DMS153 (cell line): Measurements from ENCODE around the gene IKZF3.
"Not testable (repeated sequence)": the region's sequence is repeated elsewhere in the genome, so short reads cannot be mapped to it uniquely, and the experiment has no call there.

Source experiments
- DNase-seq: peaks from one replicate; lab custom pipeline; 2025; lab: John Stamatoyannopoulos, UW

IKZF3 gene

DNA sequence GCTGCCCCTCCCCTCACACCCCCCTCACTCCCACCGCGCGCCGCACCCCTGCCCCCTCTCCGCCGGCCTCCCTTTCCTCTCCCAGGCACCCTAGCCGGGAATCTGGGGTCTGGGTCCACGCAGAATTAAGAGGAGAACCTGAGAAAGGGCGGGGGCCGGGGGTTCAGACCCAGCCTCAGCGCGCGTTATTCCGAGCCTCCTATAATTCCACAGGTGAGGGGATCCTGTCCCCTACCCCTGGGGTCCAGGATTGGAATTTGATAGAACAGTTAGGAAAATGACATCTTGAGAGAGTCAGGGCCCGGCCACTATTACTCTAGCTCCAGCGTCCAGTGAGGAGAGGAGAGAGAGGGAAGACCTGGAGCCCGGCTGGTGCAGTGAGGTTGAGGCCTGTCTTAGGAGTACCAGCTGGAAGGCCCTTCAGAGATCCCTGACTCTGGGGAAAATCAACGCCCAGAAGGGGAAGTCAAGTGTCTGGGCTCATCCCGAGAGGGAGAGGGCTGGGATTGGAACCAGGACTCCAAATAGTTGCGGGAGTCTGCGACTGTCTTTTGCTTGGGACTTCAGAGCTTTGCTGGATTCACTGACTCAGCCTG, 109.1 kb downstream of the IKZF3 start:
- DNase-seq, result no peak

DNA sequence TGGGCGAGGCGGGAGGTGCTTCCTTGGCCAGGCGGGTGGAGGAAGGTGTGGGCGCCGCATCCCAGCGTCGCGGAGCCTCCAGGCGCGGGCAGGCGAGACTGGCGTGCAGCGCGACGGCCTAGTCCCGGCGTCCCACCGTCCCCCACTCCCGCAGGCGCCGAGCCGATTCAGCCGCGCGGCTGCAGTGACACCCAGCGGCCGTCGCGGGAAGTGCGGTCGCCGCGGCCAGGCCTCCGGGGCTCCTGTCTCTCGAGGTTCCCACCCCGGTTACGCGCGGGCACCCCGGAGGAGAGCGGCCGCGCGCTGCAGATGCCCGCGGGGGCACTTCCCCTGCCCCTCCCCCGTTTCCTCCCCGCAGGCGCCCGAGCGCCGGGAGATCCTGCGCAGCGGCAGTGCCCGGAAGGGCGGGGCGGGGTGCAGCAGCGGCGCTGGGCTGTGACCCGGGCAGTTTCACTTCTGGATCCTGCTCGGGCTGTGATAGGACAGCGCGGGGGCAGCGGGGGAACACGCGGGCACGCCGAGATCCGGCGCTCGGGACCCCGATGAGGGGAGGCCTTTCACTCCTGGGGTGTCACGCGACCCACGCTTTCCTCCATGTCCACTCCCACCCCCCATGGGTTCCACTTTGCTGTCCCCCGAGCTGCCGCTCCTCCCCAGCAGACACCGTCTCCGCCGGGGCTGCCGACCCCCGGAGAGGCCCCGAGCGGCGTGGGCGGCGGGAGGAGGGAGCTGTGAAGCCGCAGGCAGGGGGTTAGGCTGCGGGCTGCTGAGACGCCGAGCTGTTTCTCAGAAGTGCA, 109.8 kb downstream of the IKZF3 start:
- peak; percentile 88 for DNase-seq

DNA sequence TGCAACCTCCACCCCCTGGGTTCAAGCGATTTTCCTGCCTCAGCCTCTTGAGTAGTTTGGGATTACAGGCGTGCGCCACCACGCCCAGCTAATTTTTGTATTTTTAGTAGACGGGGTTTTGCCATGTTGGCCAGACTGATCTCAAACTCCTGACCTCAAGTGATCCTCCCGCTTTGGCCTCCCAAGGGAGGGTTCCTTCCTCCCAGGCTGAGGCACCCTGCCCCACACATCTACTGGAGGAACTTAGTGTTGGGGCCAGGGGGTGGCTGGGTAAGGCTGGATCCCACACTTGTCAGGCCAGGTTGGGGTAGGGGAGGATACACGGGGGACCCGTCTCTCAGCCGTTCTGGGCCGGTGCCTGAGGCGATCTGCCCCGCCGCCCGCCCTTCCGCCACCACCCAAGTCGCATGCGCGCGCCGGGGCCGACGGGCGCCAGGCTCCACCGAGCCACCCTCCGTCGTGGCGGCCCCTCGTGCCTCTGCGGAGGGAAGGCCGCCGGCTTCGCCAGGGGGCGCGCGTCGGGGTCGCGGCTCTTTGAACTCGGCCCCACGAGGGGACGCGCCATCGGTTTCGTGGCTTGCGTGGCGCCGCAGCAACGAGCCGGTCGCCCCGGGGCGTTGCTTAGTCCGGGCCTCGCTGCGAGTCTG, 110.5 kb downstream of the IKZF3 start:
- peak; percentile 27 for DNase-seq

- DNase-seq, result no peak
These were observed 111.8 kb downstream of the IKZF3 start for GRCh38 chr17:39752241-39752881.

DNA sequence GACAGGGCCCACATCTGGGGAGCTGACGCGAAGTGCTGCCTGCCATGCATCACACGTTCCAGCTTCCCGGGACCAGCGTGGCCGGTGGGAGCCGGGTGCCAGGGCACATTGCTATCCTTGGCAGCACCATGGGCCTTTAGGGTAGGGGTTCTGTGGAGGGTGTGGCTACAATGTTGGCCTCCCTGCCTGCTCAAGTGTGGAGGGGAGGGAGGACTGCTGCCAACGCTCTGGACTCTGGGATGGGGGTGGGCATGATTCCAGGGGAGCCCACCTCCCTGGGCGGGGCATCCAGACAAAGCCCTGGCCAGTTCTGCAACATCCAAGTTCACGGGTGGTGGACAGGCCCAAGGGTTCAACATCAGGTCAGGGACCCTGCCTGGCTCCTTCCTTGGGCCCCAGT, 112.5 kb downstream of the IKZF3 start:
- DNase-seq, result no peak

GRCh38 chr17:39751016-39751543, 113.0 kb downstream of the IKZF3 start:
- no peak for DNase-seq

- DNase-seq, result no peak
These were observed 113.7 kb downstream of the IKZF3 start for GRCh38 chr17:39750131-39751015.

GRCh38 chr17:39748444-39749034, 115.6 kb downstream of the IKZF3 start:
- not testable (repeated sequence) for DNase-seq

GRCh38 chr17:39747745-39748144, 116.4 kb downstream of the IKZF3 start:
- DNase-seq, result no peak

DNA sequence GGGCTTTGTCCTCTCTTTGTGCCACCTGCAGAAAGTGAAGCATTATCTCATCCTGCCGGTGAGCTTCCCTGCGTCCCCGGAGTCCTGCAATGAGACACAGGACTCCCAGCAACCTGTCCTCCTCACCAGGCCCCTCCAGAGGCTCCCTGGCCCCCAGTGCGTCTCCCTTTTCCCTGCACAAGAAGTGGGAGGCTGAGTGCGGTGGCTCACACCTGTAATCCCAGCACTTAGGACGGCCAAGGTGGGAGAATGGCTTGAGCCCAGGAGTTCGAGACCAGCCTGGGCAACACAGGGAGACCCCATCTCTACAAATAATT, 118.0 kb downstream of the IKZF3 start:
- DNase-seq, result no peak

- DNase-seq, result no peak
These were observed 118.6 kb downstream of the IKZF3 start for GRCh38 chr17:39745335-39746144.

DNA sequence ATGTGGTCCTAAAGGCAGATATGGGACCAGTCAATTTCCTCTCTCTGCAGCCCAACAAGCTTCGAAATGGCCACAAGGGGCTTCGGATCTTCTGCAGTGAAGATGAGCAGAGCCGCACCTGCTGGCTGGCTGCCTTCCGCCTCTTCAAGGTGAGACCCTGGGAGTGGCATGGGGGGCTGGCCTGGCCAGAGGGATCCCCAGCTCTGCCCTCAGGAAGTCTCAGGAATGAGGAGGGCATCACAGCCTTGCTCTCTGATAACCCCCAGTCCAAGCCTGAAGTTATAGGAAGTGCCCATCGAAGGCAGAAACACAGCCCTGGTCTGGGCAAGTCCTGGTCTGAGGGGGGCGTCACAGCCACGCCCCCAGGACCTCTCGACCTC, 119.3 kb downstream of the IKZF3 start:
- DNase-seq, result no peak

- no peak for DNase-seq
These were observed 119.9 kb downstream of the IKZF3 start for GRCh38 chr17:39744075-39744835.

DNA sequence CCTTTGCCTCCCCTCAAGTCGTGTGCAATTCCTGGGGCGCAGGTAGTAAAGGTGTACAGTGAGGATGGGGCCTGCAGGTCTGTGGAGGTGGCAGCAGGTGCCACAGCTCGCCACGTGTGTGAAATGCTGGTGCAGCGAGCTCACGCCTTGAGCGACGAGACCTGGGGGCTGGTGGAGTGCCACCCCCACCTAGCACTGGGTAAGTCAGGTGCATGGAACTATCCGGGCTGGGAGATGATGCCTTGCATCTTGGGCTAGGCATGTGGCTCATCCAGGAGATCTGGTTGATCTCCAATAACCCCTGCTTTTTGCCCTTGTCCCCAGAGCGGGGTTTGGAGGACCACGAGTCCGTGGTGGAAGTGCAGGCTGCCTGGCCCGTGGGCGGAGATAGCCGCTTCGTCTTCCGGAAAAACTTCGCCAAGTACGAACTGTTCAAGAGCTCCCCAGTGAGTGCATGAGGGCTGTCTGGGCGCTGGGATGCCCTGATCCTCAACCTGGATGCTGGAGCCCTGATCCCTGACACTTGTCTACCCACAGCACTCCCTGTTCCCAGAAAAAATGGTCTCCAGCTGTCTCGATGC, 121.2 kb downstream of the IKZF3 start:
- no peak for DNase-seq

DNA sequence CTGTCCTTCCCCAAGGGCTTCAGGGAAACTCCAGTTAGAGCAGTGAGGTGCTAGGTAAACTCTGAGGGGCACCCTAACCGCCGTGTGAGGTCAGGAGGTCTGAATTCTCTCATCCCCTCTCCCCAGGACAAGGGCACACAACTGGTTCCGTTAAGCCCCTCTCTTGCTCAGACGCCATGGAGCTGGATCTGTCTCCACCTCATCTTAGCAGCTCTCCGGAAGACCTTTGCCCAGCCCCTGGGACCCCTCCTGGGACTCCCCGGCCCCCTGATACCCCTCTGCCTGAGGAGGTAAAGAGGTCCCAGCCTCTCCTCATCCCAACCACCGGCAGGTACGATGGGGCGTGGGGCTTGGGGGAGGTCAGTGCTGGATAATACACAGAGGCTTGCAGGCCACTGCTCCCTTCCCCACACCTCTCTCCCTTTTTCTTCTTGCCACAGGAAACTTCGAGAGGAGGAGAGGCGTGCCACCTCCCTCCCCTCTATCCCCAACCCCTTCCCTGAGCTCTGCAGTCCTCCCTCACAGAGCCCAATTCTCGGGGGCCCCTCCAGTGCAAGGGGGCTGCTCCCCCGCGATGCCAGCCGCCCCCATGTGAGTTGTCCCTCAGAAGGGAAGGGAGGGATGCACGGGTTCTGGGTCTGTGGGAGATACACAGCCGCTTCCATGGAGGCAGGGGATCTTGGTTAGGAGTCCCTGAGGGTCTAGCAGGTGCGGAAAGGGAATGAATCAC, 121.8 kb downstream of the IKZF3 start:
- no peak for DNase-seq

- peak; percentile 63 for DNase-seq
These were observed 123.6 kb downstream of the IKZF3 start for GRCh38 chr17:39740357-39741111.

DNA sequence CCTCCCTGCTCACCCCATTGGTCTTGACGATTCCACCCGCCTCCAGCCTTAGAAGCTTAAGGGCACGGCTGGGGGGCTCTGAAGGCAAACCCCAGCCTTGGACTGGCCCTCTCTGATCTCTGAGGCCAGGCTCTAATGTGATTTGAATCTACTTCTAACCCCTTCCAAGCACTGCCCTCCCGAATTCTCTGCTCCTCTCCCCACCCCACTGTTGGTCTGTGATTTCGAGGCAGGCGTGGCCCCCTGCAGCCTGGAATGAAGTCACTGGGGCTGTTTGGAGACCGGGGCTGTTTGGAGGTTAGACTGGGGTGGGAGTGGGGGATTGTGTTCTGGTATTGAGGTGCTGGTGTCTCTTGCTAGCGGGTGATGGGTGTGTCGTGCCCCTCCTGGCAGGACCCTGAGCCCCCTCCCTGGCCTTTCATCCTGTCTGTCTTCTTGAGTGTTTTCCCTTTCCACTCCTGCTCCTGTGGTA, 124.2 kb downstream of the IKZF3 start:
- DNase-seq, result no peak
